Uterus (tissue), 4 donors: ENCODE measurements around the gene DUS4L. TPM values are rescaled to one million over a fixed set of nuclear protein-coding genes. Genes with fewer than 3 reads are reported as not detected.

Experiments used
- DNase-seq, 2 donors: peaks; one replicate each; pipeline ENCODE4 v3.0.0-alpha.2; 2019 to 2020
- H3K27ac ChIP-seq, 2 donors: fragments of 200-600 bp; sonication (generic); 1 replicate in 1 of 2; 2 replicates in 1 of 2; pipeline ENCODE4 v1.5.1; 2016 to 2018
- H3K27me3 ChIP-seq, 2 donors: fragments of 200-600 bp; sonication (generic); one replicate each; pipeline ENCODE4 v1.5.1; 2018 to 2019; ENCODE audit warnings: control low read depth in 1 of 2
- H3K36me3 ChIP-seq, 2 donors: fragments of 200-600 bp; sonication (generic); one replicate each; pipeline ENCODE4 v1.5.1; 2019; ENCODE audit warnings: control low read depth in 1 of 2
- H3K4me1 ChIP-seq, 2 donors: fragments of 200-600 bp; sonication (generic); one replicate each; pipeline ENCODE4 v1.5.1; 2018 to 2019; ENCODE audit warnings: control low read depth in 1 of 2
- H3K4me3 ChIP-seq, 2 donors: fragments of 200-600 bp; sonication (generic); 1 replicate in 1 of 2; 2 replicates in 1 of 2; pipeline ENCODE4 v1.5.1; 2018 to 2019; ENCODE audit warnings: mild to moderate bottlenecking in 1 of 2
- H3K9me3 ChIP-seq, 2 donors: fragments of 200-600 bp; sonication (generic); one replicate each; pipeline ENCODE4 v1.5.1; 2019; ENCODE audit warnings: control low read depth in 1 of 2
- POLR2A ChIP-seq, 2 donors: fragments of 450-650 bp; IDR thresholded peaks; one replicate each; pipeline ENCODE4 v1.6.1; 2016; ENCODE audit warnings: antibody characterized with exemption in 2 of 2, mild to moderate bottlenecking in 1 of 2, moderate library complexity in 1 of 2
- intact Hi-C: fragments of 100-400 bp; cut with DNase I; formaldehyde crosslinking; loops from one replicate; pipeline ENCODE4 v1.15.1; 2023; ENCODE audit warnings: low total_unique reads
- total RNA-seq, 4 donors: library from RNA; depleted of rRNA in 3 of 4; stranded (reverse); fragments of >200 nt in 3 of 4; gene quantifications; one replicate each; pipeline versions ENCODE4 v1.1.0 to v1.2.4, GENCODE V29; 2014 to 2023
- TF ChIP-seq, protein P1 (sequence below), 4 experiments: fragments of 200-600 bp in 2 of 4; fragments of 450-650 bp in 2 of 4; sonication (generic) in 2 of 4; IDR thresholded peaks; one replicate each; pipeline ENCODE4 v1.5.1; 2016 to 2019; ENCODE audit warnings: antibody characterized with exemption in 4 of 4, mild to moderate bottlenecking in 2 of 4, moderate library complexity in 1 of 4
- donor health status: DM: yes; HTN: yes; CAD: no.

DUS4L gene
- total RNA-seq, 4 donors from 2014 or later, result 5.4 to 16.8 (median 10.0) TPM; not detected in 1

DNA sequence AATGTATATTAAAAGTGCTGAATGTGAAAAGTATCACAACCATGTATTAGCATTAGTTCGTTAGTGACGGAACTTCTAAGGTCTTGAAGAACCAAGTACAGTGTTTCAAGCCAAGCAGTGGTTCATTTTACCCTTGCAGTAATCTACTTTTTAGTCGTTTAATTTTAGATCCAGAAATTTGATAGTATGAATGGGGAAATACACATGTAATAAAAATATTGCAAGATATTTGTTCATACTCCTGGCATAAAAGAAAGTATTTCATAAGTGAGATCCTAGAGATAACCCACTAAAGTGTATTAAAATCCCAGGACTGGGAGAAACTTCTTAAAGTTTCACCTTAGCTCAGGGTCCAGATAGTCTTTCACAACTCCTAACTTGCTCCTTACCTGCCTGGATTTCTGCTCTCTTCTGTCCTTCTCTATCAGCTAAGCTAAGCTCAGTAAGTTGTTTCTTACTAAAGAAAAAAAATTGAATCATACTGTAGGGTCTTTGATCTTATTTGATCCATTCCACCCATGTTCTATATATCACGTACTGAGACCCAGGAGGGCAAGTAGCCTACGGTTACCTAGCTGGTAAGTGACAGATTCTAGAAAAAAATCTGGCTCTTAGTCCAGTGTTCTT is 17.7 kb downstream of the DUS4L start:
- H3K27me3 ChIP-seq, result no peaks in the 10 kb centered on the region
- peak overlapping the region; percentile 65 to 74 for H3K4me3 ChIP-seq
- intact Hi-C loops, result no loop called here
- no peaks in the 10 kb centered on the region for H3K4me1 ChIP-seq
- no peak for DNase-seq
- TF ChIP-seq, protein P1, sequence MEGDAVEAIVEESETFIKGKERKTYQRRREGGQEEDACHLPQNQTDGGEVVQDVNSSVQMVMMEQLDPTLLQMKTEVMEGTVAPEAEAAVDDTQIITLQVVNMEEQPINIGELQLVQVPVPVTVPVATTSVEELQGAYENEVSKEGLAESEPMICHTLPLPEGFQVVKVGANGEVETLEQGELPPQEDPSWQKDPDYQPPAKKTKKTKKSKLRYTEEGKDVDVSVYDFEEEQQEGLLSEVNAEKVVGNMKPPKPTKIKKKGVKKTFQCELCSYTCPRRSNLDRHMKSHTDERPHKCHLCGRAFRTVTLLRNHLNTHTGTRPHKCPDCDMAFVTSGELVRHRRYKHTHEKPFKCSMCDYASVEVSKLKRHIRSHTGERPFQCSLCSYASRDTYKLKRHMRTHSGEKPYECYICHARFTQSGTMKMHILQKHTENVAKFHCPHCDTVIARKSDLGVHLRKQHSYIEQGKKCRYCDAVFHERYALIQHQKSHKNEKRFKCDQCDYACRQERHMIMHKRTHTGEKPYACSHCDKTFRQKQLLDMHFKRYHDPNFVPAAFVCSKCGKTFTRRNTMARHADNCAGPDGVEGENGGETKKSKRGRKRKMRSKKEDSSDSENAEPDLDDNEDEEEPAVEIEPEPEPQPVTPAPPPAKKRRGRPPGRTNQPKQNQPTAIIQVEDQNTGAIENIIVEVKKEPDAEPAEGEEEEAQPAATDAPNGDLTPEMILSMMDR (IDR thresholded peaks at IDR 0.05), result no peak
- TF ChIP-seq POLR2A (IDR thresholded peaks at IDR 0.05), result no peak
- H3K9me3 ChIP-seq, result no peaks in the 10 kb centered on the region
- peak overlapping the region; percentile 92 to 97 for H3K27ac ChIP-seq
- H3K36me3 ChIP-seq, result no peaks in the 10 kb centered on the region

DNA sequence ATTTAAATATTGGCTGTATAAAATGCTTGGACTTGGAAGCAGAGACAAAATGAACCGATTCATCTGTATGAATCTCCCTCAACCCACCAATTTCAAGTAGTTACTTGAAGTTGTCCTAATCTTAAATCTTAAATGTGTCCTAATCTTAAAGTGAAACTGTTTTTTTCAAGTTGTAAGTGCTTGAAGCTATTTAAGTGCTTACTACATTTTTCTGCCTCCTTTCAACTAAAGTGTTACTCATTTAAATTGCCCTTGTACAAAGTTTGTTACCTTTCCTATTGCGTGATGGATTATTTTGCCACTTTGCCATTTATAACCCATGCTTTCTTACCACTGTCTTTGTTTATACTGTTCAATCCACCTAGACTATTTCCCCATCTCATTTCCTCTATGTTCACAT is 19.1 kb downstream of the DUS4L start:
- TF ChIP-seq, protein P1 (IDR thresholded peaks at IDR 0.05), result no peak
- no peak for TF ChIP-seq POLR2A (IDR thresholded peaks at IDR 0.05)
- H3K36me3 ChIP-seq, result no peaks in the 10 kb centered on the region
- no peaks in the 10 kb centered on the region for H3K27me3 ChIP-seq
- no peak for DNase-seq
- no peaks in the 10 kb centered on the region for H3K4me1 ChIP-seq
- H3K4me3 ChIP-seq, result no peak overlapping the region
- intact Hi-C loops, result no loop called here
- H3K27ac ChIP-seq, result peak overlapping the region in 1 of 2 donors; percentile 97
- no peaks in the 10 kb centered on the region for H3K9me3 ChIP-seq

DNA sequence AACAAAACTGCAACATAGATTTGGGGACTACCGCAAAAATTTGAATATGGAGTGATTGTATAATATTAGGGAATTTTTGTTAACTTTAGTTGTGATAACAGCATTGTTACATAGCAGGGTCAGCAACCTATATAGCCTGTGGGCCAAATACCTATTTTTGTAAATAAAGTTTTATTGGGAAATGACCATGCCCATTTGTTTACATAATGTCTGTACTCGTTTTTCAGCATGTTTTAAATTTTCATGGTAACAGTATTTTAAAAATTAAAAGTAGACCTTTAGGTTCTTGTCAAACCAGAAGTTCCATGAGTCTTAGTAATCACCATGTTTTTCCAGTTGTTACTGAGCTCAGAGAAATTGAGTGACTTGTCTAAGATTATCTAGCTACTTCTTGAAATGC is 20.9 kb downstream of the DUS4L start:
- H3K36me3 ChIP-seq, result no peaks in the 10 kb centered on the region
- H3K9me3 ChIP-seq, result no peaks in the 10 kb centered on the region
- TF ChIP-seq, protein P1 (IDR thresholded peaks at IDR 0.05), result no peak
- no peak for TF ChIP-seq POLR2A (IDR thresholded peaks at IDR 0.05)
- intact Hi-C loops, result no loop called here
- no peaks in the 10 kb centered on the region for H3K4me1 ChIP-seq
- no peak for DNase-seq
- no peak overlapping the region for H3K4me3 ChIP-seq
- no peak overlapping the region for H3K27ac ChIP-seq
- no peaks in the 10 kb centered on the region for H3K27me3 ChIP-seq

DNA sequence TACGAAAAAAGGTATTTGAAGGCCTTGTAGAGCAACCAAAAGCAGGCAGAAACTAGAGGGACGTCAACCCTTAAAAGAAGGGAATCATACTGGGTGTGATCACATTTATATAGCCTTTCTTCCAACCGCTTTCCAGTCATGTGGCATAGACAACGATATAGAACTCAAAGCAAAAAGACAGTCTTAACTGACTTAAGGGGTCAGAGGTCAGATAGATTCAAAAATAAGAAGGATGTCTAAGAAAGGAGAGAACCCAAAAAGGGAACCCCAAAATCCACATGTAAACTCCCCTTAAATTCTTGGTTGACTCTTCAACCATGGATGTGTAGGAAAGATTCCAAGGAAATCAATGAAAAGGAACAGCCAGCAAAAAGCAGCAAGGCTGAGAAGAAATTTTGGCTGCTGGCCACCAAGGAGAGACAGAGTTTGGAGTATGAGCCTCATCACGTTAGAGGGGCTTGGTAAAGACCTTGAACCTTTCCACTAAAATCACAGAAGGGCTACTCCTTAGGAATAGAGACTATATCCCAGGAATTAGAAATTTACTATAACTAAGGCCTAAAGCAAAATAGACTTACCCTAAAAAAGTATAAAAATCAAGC is 24.9 kb downstream of the DUS4L start:
- intact Hi-C loops, result no loop called here
- Histone ChIP-seq H3K36me3 (no peaks in the 10 kb centered on the region), H3K4me3 (no peak overlapping the region), H3K27me3 (no peaks in the 10 kb centered on the region), H3K27ac (no peak overlapping the region), H3K9me3 (no peaks in the 10 kb centered on the region), H3K4me1 (no peaks in the 10 kb centered on the region)
- TF ChIP-seq POLR2A (IDR thresholded peaks at IDR 0.05), result no peak
- TF ChIP-seq, protein P1 (IDR thresholded peaks at IDR 0.05), result no peak
- DNase-seq, result no peak

DNA sequence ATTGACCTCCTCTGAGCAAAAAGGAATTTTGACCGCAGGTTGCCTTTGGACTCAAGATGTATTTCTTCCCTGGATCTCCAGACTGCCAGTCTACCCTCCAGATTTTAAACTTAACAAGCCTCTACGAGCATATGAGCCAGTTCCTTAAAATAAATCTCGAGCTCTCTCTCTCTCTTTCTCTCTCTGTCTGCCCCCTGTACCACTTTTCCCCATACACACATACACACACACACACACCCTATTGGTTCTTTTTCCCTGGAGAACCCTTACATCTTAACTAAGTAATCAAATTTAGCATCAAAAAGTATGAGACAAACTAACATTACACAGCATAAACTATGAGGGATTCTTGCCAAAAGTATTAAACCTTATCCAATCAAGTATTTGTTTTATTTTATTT is 27.6 kb downstream of the DUS4L start:
- Histone ChIP-seq H3K4me3 (no peak overlapping the region), H3K27me3 (no peaks in the 10 kb centered on the region), H3K9me3 (no peaks in the 10 kb centered on the region), H3K4me1 (peaks cover 0 to 9% of the 10 kb centered on the region in 2 donors), H3K36me3 (no peaks in the 10 kb centered on the region), H3K27ac (peak overlapping the region; percentile 48 to 63)
- intact Hi-C loops, result no loop called here
- TF ChIP-seq, protein P1 (IDR thresholded peaks at IDR 0.05), result no peak
- no peak for TF ChIP-seq POLR2A (IDR thresholded peaks at IDR 0.05)
- no peak for DNase-seq
